Colonic mucosa (tissue), 4 donors: ENCODE results near the gene FLACC1. TPM values are rescaled to one million over a fixed set of nuclear protein-coding genes. Genes with fewer than 3 reads are reported as not detected.

Experiments used
- DNase-seq: peaks from one replicate; pipeline ENCODE4 v3.0.0-alpha.2; 2020
- H3K27ac ChIP-seq: fragments of 200-600 bp; one replicate; pipeline ENCODE4 v1.8.0; 2021
- H3K27me3 ChIP-seq: fragments of 200-600 bp; one replicate; pipeline ENCODE4 v1.8.0; 2021
- H3K36me3 ChIP-seq: fragments of 200-600 bp; one replicate; pipeline ENCODE4 v1.8.0; 2021
- H3K4me1 ChIP-seq: fragments of 200-600 bp; one replicate; pipeline ENCODE4 v1.8.0; 2021; ENCODE audit warnings: mild to moderate bottlenecking
- H3K4me3 ChIP-seq: fragments of 200-600 bp; one replicate; pipeline ENCODE4 v1.8.0; 2021
- H3K9ac ChIP-seq, 2 donors: one replicate each; pipeline ENCODE4 v1.7.0; 2013; ENCODE audit warnings: control low read depth in 2 of 2, low read depth in 2 of 2, low read length in 2 of 2
- H3K9me3 ChIP-seq: fragments of 200-600 bp; one replicate; pipeline ENCODE4 v1.8.0; 2021
- CTCF ChIP-seq: fragments of 200-600 bp; IDR thresholded peaks from one replicate; pipeline ENCODE4 v1.8.0; 2022; ENCODE audit warnings: antibody characterized with exemption, mild to moderate bottlenecking
- intact Hi-C: fragments of 100-400 bp; cut with DNase I; formaldehyde crosslinking; loops from one replicate; pipeline ENCODE4 v1.14.1; 2022
- total RNA-seq, 2 donors: library from RNA; stranded (reverse); fragmentation: NEBNext Ultra II Directional in 1 of 2; extraction: Animal tissue kit (Norgen Biotek cat#: 25700) in 1 of 2; gene quantifications; one replicate each; pipeline ENCODE4 v1.2.1, GENCODE V29; 2021
- donor health status: healthy.
- donor health status: DM: no; HTN: no; CAD: no.
- donor health status: DM: no; HTN: no; CAD: no.

The FLACC1 gene
- total RNA-seq, 2 donors from 2014 or later = 0.32 to 2.1 TPM

- no peaks in the 10 kb centered on the region for H3K4me1 ChIP-seq
- TF ChIP-seq CTCF = no peak
- H3K9me3 ChIP-seq = no peaks in the 10 kb centered on the region
- no peak for DNase-seq
- no peak overlapping the region for H3K9ac ChIP-seq
- no peaks in the 10 kb centered on the region for H3K27me3 ChIP-seq
- H3K27ac ChIP-seq = no peak overlapping the region
- H3K36me3 ChIP-seq = no peaks in the 10 kb centered on the region
- intact Hi-C loops = no loop called here
- H3K4me3 ChIP-seq = no peak overlapping the region
These were observed 27.7 kb downstream of the FLACC1 start for GRCh38 chr2:201329409-201329808.

GRCh38 chr2:201327678-201328077, 29.5 kb downstream of the FLACC1 start:
- Histone ChIP-seq H3K9ac (no peak overlapping the region), H3K9me3 (no peaks in the 10 kb centered on the region), H3K4me1 (no peaks in the 10 kb centered on the region), H3K27me3 (no peaks in the 10 kb centered on the region), H3K4me3 (no peak overlapping the region), H3K36me3 (no peaks in the 10 kb centered on the region), H3K27ac (no peak overlapping the region)
- intact Hi-C loops = no loop called here
- DNase-seq = no peak
- no peak for TF ChIP-seq CTCF

- Histone ChIP-seq H3K36me3 (no peaks in the 10 kb centered on the region), H3K9ac (no peak overlapping the region), H3K4me3 (no peak overlapping the region), H3K4me1 (no peaks in the 10 kb centered on the region), H3K9me3 (no peaks in the 10 kb centered on the region), H3K27ac (no peak overlapping the region), H3K27me3 (no peaks in the 10 kb centered on the region)
- TF ChIP-seq CTCF = no peak
- intact Hi-C loops = no loop called here
- DNase-seq = no peak
These were observed 34.4 kb downstream of the FLACC1 start for GRCh38 chr2:201322772-201323171.

GRCh38 chr2:201320701-201321100, 36.4 kb downstream of the FLACC1 start:
- Histone ChIP-seq H3K9me3 (no peaks in the 10 kb centered on the region), H3K36me3 (no peaks in the 10 kb centered on the region), H3K9ac (no peak overlapping the region), H3K27me3 (no peaks in the 10 kb centered on the region), H3K27ac (no peak overlapping the region), H3K4me3 (no peak overlapping the region), H3K4me1 (no peaks in the 10 kb centered on the region)
- intact Hi-C loops = no loop called here
- TF ChIP-seq CTCF = no peak
- DNase-seq = no peak

GRCh38 chr2:201320257-201320656, 36.9 kb downstream of the FLACC1 start:
- no peaks in the 10 kb centered on the region for H3K4me1 ChIP-seq
- H3K4me3 ChIP-seq = no peak overlapping the region
- intact Hi-C loops = no loop called here
- DNase-seq = no peak
- no peaks in the 10 kb centered on the region for H3K36me3 ChIP-seq
- H3K27ac ChIP-seq = no peak overlapping the region
- H3K9me3 ChIP-seq = no peaks in the 10 kb centered on the region
- TF ChIP-seq CTCF = no peak
- H3K27me3 ChIP-seq = no peaks in the 10 kb centered on the region
- no peak overlapping the region for H3K9ac ChIP-seq

- intact Hi-C loops = no loop called here
- H3K4me3 ChIP-seq = no peak overlapping the region
- DNase-seq = no peak
- H3K36me3 ChIP-seq = no peaks in the 10 kb centered on the region
- no peaks in the 10 kb centered on the region for H3K27me3 ChIP-seq
- no peak for TF ChIP-seq CTCF
- no peaks in the 10 kb centered on the region for H3K9me3 ChIP-seq
- H3K4me1 ChIP-seq = no peaks in the 10 kb centered on the region
- H3K27ac ChIP-seq = no peak overlapping the region
- no peak overlapping the region for H3K9ac ChIP-seq
These were observed 37.6 kb downstream of the FLACC1 start for GRCh38 chr2:201319511-201319910.
